ENCODE data around the gene MRPS34.

GRCh38 chr16:1758923-1759322 is 14.0 kb downstream of the MRPS34 start:
- TF ChIP-seq POLR2A (IDR thresholded peaks at IDR 0.05), result no peak
- TF ChIP-seq, protein P1, sequence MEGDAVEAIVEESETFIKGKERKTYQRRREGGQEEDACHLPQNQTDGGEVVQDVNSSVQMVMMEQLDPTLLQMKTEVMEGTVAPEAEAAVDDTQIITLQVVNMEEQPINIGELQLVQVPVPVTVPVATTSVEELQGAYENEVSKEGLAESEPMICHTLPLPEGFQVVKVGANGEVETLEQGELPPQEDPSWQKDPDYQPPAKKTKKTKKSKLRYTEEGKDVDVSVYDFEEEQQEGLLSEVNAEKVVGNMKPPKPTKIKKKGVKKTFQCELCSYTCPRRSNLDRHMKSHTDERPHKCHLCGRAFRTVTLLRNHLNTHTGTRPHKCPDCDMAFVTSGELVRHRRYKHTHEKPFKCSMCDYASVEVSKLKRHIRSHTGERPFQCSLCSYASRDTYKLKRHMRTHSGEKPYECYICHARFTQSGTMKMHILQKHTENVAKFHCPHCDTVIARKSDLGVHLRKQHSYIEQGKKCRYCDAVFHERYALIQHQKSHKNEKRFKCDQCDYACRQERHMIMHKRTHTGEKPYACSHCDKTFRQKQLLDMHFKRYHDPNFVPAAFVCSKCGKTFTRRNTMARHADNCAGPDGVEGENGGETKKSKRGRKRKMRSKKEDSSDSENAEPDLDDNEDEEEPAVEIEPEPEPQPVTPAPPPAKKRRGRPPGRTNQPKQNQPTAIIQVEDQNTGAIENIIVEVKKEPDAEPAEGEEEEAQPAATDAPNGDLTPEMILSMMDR (IDR thresholded peaks at IDR 0.05), result no peak
